CD4-positive, alpha-beta T cell treated with Interferon gamma for 1 hour (primary cell): ENCODE measurements around the gene PBX3.

Source experiments
- DNase-seq: peaks from one replicate; pipeline ENCODE4 v3.0.0-alpha.2; 2020

Gene PBX3

DNA sequence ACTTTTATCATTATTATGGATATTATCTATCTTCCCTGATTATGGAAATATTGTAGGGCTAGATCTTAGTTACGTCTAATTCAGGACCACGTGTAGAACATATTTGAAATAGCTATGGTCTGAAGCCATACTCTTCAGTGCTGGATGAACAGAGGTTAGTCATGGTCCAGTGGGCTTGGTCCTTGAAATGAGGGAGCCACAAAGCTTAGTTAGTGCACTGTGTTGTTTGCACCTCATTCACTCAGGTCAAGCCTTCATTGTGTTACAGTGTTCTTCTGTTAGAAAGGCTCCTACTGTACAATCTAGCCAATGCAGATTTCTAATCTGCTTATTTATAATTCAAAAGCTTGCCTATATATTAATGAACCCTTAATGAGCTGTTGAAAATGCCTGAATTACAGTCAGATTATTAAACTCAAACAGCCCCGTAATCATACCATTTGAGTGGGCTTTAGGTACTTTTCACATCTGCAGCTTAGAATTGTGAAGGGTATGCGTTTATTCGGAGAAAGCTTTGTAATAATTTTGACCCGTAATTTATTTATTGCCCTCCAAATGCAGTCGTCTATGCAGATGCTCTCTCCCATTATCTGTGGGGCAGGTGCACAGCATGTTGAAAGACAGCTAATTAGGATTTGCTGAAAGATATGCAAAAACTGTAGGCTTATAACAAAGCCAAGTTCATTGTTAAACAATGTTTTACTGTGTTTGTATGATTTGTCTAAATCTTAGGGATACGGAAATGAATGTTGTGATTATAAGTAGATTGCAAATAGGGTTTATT lies 164.9 kb downstream of the PBX3 start:
- no peak for DNase-seq

DNA sequence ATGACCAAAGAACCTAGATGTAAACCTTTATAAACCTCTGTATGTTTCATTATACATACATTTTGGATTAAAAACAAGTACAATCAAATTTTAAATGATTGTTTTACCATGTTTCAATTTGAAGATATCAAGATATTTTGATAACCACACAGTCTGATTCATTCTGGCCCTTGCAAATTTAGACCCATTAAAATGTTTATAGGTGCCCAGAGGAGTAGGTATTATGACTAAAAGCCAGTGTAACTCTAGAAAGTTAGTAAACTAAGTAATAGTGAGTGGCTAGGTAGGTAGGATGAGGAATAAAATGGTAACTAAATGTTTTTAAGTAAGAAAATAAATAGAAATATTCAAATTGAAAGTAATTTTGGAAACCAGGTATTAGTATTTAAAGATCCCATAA lies 165.5 kb downstream of the PBX3 start:
- DNase-seq, result no peak

DNA sequence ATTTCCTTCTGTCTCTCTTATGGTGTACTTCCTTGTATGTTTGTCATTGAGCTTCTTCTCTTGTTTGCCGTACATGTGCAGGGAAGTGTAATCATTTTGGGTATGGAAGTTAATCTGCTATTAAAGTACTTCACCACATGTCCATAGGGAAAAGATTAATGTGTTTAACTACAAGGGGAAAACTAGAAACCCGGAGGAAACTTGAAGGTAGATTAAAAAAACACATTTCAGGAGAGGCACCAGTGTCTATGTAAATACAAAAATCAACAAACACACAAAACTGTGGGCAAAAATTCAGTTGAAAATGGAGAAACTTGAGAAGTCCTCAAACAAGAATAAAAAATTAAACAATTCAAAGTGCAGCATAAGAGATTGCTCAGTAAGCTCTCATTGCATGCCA lies 166.4 kb downstream of the PBX3 start:
- no peak for DNase-seq

DNA sequence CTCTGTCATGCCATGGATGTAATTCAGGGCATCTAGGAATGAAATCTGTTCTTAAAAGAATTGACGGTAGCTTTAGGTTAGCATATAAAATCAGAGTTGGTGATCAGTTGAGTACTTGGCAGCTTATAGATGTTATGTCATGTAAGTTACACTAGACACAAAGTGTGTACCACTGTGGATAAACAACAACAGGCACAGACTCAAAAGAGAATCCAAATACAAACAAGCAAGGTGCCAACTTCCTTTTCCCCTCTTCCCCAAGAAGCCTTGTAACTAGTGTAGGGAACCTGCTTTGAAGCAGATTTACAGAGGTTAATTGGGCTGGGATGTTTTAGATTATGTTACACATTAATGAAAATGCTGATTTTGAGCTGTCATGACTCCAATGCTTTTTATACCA lies 167.2 kb downstream of the PBX3 start:
- no peak for DNase-seq

DNA sequence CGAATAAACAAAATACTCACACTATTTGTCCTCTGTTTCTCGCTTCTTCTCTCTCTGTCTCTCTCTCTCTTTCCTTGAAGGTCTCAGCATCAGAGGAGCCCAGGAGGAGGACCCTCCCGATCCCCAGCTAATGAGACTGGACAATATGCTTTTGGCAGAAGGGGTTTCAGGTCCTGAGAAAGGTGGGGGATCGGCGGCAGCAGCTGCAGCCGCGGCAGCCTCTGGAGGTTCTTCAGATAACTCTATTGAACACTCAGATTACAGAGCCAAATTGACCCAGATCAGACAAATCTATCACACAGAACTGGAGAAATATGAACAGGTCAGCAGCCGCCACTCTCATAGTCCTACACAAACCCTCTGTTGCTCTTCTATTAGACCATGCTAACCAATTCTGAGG lies 168.4 kb downstream of the PBX3 start:
- no peak for DNase-seq

DNA sequence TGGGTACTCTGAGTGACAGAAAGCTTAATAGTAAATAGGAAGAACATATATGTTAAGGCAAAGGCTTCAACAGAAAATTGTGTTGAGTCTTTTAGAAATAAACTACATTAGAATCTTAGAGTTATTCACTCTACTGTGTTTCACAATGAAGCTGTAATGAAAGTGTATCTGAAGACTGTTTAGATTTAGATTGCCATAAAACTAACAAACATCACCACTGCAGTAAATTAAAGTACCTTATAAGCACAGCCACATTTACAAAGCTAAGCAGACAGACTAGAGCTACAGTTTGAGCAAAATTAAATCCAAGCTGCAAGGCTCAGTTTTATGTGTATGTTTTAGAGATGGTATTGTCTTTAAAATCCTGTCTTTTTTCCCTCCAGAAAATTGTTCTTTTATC lies 172.4 kb downstream of the PBX3 start:
- DNase-seq, result no peak

DNA sequence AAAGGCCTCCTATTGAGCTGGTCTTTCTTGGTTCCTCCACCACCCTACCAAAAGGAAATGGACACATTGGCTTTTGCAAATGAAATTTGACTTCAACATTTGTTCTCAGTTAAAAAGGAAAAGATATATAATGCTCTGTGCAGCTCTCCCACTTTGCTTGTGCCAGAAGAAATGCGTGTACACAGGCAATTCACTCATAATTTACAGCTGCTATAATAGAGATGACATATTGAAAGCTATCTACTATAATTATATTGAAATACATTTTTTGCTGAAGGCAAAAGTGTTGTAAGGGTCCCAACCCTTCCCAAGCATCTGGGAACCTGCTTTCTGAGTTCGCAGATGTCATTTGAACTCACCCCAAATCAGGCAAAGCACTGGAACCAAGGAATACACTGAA lies 173.2 kb downstream of the PBX3 start:
- no peak for DNase-seq

DNA sequence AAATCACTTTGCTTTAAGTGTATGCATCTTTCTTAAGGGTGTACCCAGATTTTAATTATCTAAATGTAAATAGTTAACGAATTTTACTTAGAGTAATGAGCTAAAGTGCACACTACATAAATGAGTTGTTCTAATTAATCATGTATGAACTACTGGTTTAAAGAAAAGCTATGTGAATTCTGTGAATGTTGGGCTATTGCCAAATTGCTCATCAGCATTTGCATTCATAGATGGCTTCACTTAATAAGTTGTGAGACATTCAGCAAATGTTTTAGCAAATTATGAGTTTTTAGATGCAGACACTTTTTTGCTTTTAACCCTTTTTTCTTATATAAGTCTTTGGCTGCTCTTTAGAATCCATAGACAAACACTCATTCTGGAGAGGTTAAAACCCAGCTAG lies 175.7 kb downstream of the PBX3 start:
- no peak for DNase-seq

DNA sequence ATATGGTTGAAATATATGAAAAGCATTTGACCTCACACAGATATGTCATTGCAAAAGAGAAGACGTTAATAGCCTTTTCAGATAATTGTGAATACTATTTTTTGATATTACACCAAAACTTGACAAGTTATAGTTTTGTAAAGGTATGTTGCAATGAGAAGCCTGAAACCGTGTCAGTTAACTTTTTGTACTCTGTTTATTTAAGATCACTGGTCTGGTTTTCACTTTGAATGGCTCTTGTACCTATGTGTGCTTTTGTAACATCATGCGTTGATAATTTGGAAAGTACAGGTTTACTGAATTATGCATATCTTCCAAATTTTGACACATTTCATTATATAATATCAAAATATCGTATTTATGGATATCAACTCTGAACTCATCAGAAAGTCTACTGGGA lies 177.2 kb downstream of the PBX3 start:
- no peak for DNase-seq

DNA sequence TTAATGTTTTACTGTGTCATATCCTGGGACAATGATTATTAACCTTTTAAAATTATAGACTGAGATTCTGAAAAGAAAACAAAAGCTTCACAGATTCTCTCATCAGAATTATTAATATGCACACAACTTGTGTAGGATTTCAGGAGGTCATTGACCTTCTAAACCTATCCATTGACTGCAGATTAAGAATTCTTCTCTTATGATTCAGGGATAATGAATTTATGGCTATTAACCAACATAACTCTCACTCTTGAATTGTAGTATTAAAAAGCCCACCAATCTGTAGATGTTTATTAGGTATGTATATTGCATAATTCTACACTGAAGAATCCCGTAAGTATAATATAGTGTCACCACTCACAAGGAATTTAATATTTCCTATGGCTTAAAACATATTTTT lies 179.8 kb downstream of the PBX3 start:
- no peak for DNase-seq

DNA sequence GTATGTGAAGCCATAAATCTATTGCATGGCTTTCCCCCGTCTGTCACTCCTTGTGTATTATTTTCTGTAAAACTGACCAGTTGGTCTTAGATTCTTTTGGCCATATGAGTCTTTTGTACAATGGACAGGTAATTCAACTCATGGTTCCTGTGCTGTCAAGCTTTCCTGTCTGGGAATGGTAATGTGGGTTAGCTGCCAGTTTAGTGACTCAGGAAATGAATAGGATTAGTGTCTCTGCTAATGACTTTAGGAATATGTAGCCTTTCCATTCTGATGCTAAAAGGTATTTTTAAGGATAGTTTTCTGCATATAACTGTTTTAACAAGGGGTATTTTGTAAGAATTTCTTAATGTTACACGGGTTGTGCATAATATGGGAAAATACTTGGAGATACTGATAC lies 182.7 kb downstream of the PBX3 start:
- no peak for DNase-seq

DNA sequence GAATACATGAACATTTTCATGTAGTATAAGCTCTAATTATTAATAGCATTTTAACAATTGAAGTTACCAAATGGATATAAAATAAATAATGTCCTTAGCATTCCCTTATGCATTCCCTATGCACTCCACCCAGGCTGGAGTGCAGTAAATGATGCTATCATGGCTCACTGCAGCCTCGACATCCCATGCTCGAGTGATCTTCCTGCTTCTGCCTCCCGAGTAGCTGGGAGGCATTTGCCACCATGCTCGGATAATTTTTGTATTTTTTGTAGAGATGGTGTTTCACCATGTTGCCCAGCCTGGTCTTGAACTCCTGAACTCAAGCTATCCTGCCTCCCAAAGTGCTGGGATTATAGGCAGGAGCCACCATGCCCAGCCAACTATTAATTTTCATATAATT lies 184.0 kb downstream of the PBX3 start:
- no peak for DNase-seq

DNA sequence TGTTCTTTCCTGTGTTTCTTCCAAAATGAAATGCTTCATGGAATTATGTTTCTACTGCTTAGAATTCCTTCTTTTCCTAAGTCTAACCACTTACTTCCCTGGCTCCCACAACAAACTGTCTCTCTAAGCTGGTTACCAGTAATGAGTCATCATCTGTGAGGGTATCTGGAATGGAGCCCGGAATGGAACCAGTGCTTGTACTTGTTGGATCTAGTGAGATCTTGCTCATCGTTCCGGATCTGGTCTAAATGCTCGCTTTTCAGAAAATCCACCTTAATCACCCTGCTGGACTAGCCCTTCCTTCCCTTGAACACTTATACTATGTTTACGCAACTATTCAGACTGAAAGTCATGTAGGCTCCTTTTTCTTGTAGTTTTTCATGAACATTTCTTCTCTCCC lies 184.8 kb downstream of the PBX3 start:
- DNase-seq, result no peak

DNA sequence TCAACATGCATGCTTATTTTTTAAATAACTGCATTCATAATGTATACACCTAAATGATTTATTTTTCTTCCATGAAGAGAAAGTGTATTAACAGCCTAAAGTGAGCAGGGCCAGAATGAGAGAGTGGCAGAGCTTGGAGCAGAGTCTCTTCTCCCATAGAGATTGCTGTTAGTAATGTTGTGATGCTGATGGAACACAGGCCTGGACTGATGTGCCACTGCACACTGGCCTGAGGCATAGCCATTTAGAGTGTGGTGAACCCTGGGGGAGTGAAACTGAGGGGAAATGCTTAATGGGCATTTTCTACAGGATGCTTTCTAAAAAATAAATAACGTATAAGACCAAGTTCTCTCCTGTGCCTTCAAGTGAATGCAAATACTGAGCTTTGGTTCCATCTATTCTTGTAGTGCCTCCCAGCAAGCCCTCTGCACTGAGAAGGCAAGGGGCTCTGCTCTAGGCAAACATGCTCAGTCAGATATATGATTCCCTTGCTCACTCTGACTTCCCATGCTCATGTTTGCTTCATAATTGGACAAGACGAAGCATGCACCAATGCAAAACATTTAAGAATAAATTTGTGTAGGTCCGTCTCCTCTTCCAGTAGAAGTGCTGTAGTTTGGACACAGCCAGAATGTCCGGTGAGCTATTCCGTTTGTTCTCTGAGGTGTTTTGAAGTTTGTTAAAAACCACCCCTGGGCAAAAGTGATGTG lies 185.7 kb downstream of the PBX3 start:
- no peak for DNase-seq

DNA sequence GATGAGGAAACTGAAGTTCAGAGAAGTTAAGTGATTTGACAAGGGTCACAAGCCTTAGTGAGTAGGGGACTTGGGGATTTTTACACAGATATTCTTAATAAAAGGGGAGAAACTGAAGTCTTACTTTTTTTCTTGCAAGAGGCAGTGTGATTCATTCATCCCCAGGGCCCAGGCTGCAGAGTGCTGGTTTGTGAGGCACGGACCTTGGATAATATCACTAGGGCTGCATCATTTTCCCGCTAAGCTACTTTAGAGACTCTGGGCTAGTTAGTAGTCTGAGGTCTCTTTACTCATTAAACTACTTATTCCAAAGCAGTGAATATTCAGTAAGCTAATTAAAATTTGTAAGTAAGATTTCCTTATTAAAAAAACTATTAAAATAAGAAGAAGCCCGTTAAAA lies 195.0 kb downstream of the PBX3 start:
- no peak for DNase-seq

DNA sequence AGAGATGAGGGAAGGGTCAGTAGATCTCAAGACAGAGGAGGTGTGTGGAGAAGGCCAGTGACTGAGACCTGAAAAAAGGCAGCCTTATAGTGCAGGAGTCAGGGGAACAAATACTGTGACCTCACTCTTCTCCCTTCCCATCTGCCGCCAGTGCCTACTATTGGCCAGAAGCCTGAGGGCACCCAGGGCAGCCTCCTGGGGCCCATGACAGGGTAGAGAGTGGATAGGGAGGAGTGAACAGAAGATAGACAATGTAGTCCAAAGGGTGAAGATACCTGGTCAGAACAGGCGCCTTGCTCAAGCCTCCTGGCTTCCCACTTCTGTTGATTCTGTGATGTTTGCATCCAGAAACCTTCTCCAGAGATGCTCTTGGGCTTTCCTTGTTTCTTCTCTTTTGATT lies 196.7 kb downstream of the PBX3 start:
- no peak for DNase-seq

DNA sequence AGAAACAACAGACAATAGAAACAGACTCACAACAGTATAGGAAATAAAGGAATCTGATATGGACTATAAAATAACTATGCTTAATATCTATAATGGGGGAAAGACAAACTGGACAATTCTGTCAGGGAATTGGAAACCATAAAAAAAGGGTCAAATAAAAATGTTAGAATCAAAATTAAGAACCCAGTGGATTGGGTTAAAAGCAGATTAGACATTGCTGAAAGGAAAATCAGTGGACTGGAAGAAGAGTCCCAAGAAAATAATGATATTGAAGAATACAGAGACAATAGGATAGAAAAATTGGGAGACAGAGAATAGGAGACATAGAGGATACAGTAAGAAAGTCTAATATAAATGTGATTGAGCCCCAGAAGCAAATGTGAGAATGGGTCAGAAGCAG lies 199.2 kb downstream of the PBX3 start:
- DNase-seq, result no peak

DNA sequence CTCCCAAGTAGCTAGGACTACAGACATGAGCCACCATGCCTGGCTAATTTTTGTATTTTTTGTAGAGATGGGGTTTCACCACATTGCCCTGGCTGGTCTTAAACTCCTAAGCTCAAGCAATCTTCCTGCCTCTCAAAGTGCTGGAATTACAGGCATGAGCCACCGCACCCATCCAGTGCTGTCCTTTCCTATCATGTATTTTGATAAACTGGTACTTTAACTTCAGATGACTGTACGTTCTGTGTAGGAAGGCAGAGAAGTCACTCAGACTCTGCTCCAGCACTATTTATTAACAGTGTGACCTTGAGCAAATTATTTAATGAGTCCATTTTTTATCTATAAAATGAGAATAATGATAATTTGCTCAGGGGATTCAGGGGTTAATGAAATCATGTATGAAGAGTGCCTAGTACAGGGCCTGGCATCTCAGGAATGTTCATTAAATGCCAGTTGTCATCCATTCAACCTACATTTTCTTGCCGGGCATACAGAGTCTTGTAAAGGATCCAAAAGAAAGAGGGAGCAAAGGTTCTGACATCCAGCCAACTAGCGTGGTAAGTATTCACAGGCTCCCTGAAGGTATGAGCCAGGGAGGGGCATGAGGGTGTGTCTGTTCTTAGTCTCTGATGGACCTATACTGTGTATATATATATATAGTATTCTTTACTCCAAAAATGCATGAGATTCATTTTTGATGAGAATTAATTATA lies 201.9 kb downstream of the PBX3 start:
- DNase-seq, result no peak

DNA sequence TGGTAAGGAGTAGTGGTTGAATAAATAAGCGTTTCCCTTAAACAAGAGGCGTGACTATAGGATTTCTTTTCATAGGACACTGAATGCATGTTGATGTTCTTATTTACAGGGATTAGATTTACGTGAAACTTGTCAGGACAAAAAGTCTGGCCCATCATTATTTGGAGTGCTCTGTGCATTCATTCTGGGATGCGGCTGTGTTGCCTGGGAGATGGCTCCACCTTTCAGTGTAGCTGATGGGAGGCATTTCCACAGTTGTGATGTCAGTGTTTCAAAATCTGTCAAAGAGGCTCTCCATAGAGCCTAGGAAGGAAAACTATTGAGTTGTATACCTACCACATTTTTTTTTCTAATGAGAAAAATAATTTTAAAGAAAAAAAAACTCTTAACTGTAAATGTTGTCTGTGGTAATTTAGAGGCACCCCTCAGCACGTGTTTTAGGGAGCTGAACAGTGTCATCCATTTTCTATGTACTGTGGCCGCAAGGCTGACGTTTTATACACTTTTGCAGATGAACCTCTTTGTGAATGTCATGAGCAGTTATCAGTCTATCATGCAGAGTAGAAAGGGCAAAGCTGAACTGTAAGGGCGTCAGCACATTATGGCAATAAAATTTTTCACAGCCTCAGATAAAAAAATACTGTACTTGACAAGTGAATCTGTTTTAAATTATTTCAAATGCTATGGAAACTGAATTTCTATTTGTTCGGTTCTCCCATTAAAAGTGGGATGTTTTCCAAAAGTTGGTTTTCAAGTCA lies 202.7 kb downstream of the PBX3 start:
- no peak for DNase-seq

DNA sequence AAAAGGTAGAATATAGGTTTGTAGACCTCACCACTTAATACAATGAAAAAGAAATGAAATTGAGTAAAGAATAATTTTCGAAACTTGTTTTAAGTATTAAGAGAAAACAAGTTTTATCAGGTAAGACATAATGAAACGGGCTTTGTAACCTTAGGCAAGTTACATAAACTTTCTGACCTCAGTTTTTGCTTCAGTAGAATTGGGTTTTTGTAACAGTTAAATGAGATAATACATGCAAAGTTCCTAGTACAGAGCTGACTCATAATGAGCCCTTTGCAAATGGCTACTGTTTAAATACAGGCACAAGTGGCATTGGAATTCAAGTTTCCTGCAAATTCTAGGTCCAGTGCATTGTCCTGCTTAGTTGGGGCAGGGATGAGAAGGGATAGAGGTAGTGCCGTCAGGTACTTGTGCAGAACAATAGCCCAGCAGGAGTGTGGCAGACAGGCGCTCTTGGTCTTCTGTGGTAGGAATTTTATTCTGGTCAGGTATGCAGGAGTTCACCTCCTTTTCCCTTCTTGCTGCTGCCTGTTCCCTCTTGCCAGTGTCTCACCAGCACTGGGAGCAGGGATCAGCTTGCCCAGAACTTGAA lies 203.8 kb downstream of the PBX3 start:
- DNase-seq, result no peak

DNA sequence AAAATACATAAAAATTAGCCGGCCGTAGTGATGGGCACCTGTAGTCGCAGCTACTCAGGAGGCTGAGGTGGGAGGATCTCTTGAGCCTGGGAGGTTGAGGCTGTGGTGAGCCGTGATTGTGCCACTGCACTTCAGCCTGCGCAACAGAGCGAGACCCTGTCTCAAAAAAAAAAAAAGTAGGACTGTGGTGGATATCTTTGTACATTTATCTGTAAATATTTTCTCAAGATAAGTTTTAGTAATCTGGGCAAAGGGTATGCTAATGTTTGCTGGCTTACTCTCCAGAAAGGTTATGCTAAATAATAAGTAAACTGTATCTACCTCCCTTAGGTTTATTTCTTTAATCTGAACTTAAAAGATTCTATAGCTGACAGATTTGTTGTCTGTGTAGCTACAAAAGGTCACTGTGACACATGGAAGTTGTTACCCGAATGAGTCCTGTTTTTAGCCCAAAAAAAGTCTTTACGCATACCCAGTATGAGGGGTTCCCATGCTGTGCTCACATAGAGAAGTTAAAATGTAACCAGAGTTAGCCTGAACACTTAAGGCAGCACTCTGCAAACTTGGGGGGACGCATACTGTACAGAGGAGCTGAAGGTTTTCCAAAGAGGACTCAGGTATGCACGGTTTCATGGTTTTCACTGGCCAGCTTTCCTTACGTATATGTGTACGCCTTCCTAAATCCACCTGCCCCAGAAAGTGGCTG lies 206.3 kb downstream of the PBX3 start:
- no peak for DNase-seq

DNA sequence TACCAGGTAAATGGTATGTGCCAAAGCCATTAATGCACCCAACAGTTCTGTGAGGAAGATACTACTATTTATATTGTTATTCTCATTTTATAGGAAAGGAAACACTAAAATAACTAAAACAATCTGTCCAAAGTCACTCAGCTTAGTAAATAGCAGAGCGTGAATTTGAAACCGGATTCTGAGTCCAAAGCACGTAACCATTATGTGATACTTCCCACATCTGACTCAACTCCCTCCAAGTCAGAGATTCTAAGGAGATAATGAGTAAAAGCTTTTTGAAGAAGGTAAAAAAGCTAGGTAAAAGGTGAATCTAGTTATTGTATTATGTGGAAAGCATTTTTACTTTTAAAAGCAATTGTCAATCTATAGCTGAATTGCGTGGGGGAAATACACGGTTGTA lies 208.9 kb downstream of the PBX3 start:
- no peak for DNase-seq
